BLaER1 treated with 17β-estradiol and CSF1 and Interleukin-3, amounts not matched to agents 10 nM and 100 nM (cell line): ENCODE results near the gene KCNA2.
A peak's percentile ranks its signal among the peaks of the same experiment; 100 is the strongest.

ENCODE experiments used
- H3K27ac ChIP-seq, 11 experiments: shearing (Covaris generic); formaldehyde crosslinking; 2 replicates each; pipeline ENCODE4 v1.8.1; 2022
- H3K27me3 ChIP-seq, 11 experiments: shearing (Covaris generic); formaldehyde crosslinking; 2 replicates each; pipeline ENCODE4 v1.8.1; 2022
- H3K36me3 ChIP-seq, 11 experiments: shearing (Covaris generic); formaldehyde crosslinking; 2 replicates each; pipeline ENCODE4 v1.8.1; 2022
- H3K4me1 ChIP-seq, 10 experiments: shearing (Covaris generic); formaldehyde crosslinking; 2 replicates each; pipeline ENCODE4 v1.8.1; 2022
- H3K4me2 ChIP-seq, 11 experiments: shearing (Covaris generic); formaldehyde crosslinking; 2 replicates each; pipeline ENCODE4 v1.8.1; 2022
- H3K4me3 ChIP-seq, 10 experiments: shearing (Covaris generic); formaldehyde crosslinking; 2 replicates each; pipeline ENCODE4 v1.8.1; 2022
- H3K9ac ChIP-seq, 11 experiments: shearing (Covaris generic); formaldehyde crosslinking; 2 replicates each; pipeline ENCODE4 v1.8.1; 2022
- H3K9me3 ChIP-seq, 11 experiments: shearing (Covaris generic); formaldehyde crosslinking; replicated peaks in 1 of 11; 2 replicates each; pipeline ENCODE4 v1.8.1; 2022
- H4K20me1 ChIP-seq, 11 experiments: shearing (Covaris generic); formaldehyde crosslinking; 2 replicates each; pipeline ENCODE4 v1.8.1; 2022
- Cebpa-rat ChIP-seq, 11 experiments: shearing (Covaris generic); IDR thresholded peaks; 2 replicates each; pipeline ENCODE4 v1.8.1; 2022

Gene KCNA2

GRCh38 chr1:110610696-110611286 is 4.6 kb upstream of the KCNA2 start:
- TF ChIP-seq Cebpa-rat (IDR thresholded peaks at IDR 0.05): no peak
- no peak overlapping the region for H3K4me3 ChIP-seq
- H3K36me3 ChIP-seq: no peaks in the 10 kb centered on the region
- no peak overlapping the region for H3K27ac ChIP-seq
- H3K27me3 ChIP-seq: peaks cover 43 to 49% (median 46%) of the 10 kb centered on the region in 11 experiments
- no peaks in the 10 kb centered on the region for H3K9me3 ChIP-seq
- peaks cover 0 to 36% (median 28%) of the 10 kb centered on the region in 11 experiments; a peak in 16 of 22 replicates for H4K20me1 ChIP-seq
- no peak overlapping the region for H3K9ac ChIP-seq
- peaks cover 9 to 47% (median 40%) of the 10 kb centered on the region in 10 experiments; a peak in 18 of 20 replicates for H3K4me1 ChIP-seq
- H3K4me2 ChIP-seq: peak overlapping the region in 10 of 11 experiments; percentile 3 to 81 (median 66); a peak in 20 of 22 replicates

- Histone ChIP-seq H3K9ac (no peak overlapping the region), H3K27me3 (peaks cover 50 to 57% (median 53%) of the 10 kb centered on the region in 11 experiments), H3K36me3 (no peaks in the 10 kb centered on the region), H3K4me1 (peaks cover 10 to 46% (median 40%) of the 10 kb centered on the region in 10 experiments; a peak in 17 of 20 replicates), H3K9me3 (no peaks in the 10 kb centered on the region), H3K4me2 (peak overlapping the region in 10 of 11 experiments; percentile 3 to 81 (median 66); a peak in 19 of 22 replicates), H3K4me3 (no peak overlapping the region), H4K20me1 (peaks cover 0 to 43% (median 35%) of the 10 kb centered on the region in 11 experiments; a peak in 16 of 22 replicates), H3K27ac (no peak overlapping the region)
- no peak for TF ChIP-seq Cebpa-rat (IDR thresholded peaks at IDR 0.05)
Observed at GRCh38 chr1:110610084-110610483, 3.9 kb upstream of the KCNA2 start.

GRCh38 chr1:110608247-110608646 is 2.1 kb upstream of the KCNA2 start:
- Histone ChIP-seq H3K27ac (no peak overlapping the region), H3K4me3 (no peak overlapping the region), H3K9ac (no peak overlapping the region), H3K9me3 (no peaks in the 10 kb centered on the region), H3K4me1 (peaks cover 10 to 46% (median 40%) of the 10 kb centered on the region in 10 experiments; a peak in 17 of 20 replicates), H3K4me2 (no peak overlapping the region), H3K27me3 (peaks cover 60 to 74% (median 68%) of the 10 kb centered on the region in 11 experiments), H4K20me1 (peaks cover 0 to 44% (median 36%) of the 10 kb centered on the region in 11 experiments; a peak in 16 of 22 replicates), H3K36me3 (no peaks in the 10 kb centered on the region)
- no peak for TF ChIP-seq Cebpa-rat (IDR thresholded peaks at IDR 0.05)

GRCh38 chr1:110607536-110608230 is 1.5 kb upstream of the KCNA2 start:
- TF ChIP-seq Cebpa-rat (IDR thresholded peaks at IDR 0.05): no peak
- Histone ChIP-seq H3K4me3 (peak overlapping the region; percentile 58 to 75 (median 64); a peak in 18 of 20 replicates), H3K9ac (peak overlapping the region in 2 of 11 experiments; percentile 53 to 63; a peak in 2 of 22 replicates), H3K4me1 (peaks cover 10 to 46% (median 40%) of the 10 kb centered on the region in 10 experiments; a peak in 17 of 20 replicates), H4K20me1 (peaks cover 0 to 44% (median 36%) of the 10 kb centered on the region in 11 experiments; a peak in 16 of 22 replicates), H3K27ac (no peak overlapping the region), H3K4me2 (peak overlapping the region; percentile 87 to 100 (median 99)), H3K9me3 (no peaks in the 10 kb centered on the region), H3K36me3 (no peaks in the 10 kb centered on the region), H3K27me3 (peaks cover 60 to 76% (median 68%) of the 10 kb centered on the region in 11 experiments)

- Histone ChIP-seq H4K20me1 (peaks cover 0 to 44% (median 36%) of the 10 kb centered on the region in 11 experiments; a peak in 16 of 22 replicates), H3K27ac (no peak overlapping the region), H3K9ac (peak overlapping the region; percentile 37 to 68 (median 53)), H3K4me3 (peak overlapping the region; percentile 58 to 75 (median 64)), H3K4me2 (peak overlapping the region; percentile 87 to 100 (median 99)), H3K4me1 (peaks cover 10 to 46% (median 40%) of the 10 kb centered on the region in 10 experiments; a peak in 17 of 20 replicates), H3K27me3 (peaks cover 60 to 76% (median 68%) of the 10 kb centered on the region in 11 experiments), H3K36me3 (no peaks in the 10 kb centered on the region), H3K9me3 (no peaks in the 10 kb centered on the region)
- no peak for TF ChIP-seq Cebpa-rat (IDR thresholded peaks at IDR 0.05)
Observed at GRCh38 chr1:110606657-110607535, 738 bp upstream of the KCNA2 start.

GRCh38 chr1:110605446-110605845 is 712 bp downstream of the KCNA2 start:
- H3K9ac ChIP-seq: no peak overlapping the region
- peak overlapping the region in 5 of 10 experiments; percentile 62 to 69 (median 64); a peak in 4 of 20 replicates for H3K4me3 ChIP-seq
- no peaks in the 10 kb centered on the region for H3K9me3 ChIP-seq
- peaks cover 10 to 37% (median 32%) of the 10 kb centered on the region in 10 experiments; a peak in 17 of 20 replicates for H3K4me1 ChIP-seq
- no peak overlapping the region for H3K27ac ChIP-seq
- H3K4me2 ChIP-seq: peak overlapping the region in 10 of 11 experiments; percentile 87 to 100 (median 99); a peak in 19 of 22 replicates
- peaks cover 60 to 74% (median 68%) of the 10 kb centered on the region in 11 experiments for H3K27me3 ChIP-seq
- TF ChIP-seq Cebpa-rat (IDR thresholded peaks at IDR 0.05): no peak
- peaks cover 0 to 44% (median 36%) of the 10 kb centered on the region in 11 experiments; a peak in 16 of 22 replicates for H4K20me1 ChIP-seq
- no peaks in the 10 kb centered on the region for H3K36me3 ChIP-seq

GRCh38 chr1:110604586-110605148 is 1.5 kb downstream of the KCNA2 start:
- Histone ChIP-seq H4K20me1 (peaks cover 0 to 44% (median 35%) of the 10 kb centered on the region in 11 experiments; a peak in 16 of 22 replicates), H3K27me3 (peaks cover 55 to 66% (median 62%) of the 10 kb centered on the region in 11 experiments)
- no peak for TF ChIP-seq Cebpa-rat (IDR thresholded peaks at IDR 0.05)

GRCh38 chr1:110603058-110603457 is 3.1 kb downstream of the KCNA2 start:
- Histone ChIP-seq H3K27ac (no peak overlapping the region), H3K9me3 (no peaks in the 10 kb centered on the region), H3K4me2 (no peak overlapping the region), H3K4me3 (no peak overlapping the region), H3K9ac (no peak overlapping the region), H3K4me1 (peaks cover 6 to 24% (median 19%) of the 10 kb centered on the region in 10 experiments; a peak in 17 of 20 replicates), H4K20me1 (peaks cover 0 to 35% (median 28%) of the 10 kb centered on the region in 11 experiments; a peak in 16 of 22 replicates), H3K27me3 (peaks cover 39 to 50% (median 46%) of the 10 kb centered on the region in 11 experiments), H3K36me3 (no peaks in the 10 kb centered on the region)
- no peak for TF ChIP-seq Cebpa-rat (IDR thresholded peaks at IDR 0.05)

More at GRCh38 chr1:110604586-110605148, 1.5 kb downstream of the KCNA2 start:
- Histone ChIP-seq H3K9me3 (no peaks in the 10 kb centered on the region), H3K9ac (no peak overlapping the region), H3K27ac (no peak overlapping the region), H3K4me3 (no peak overlapping the region), H3K4me2 (no peak overlapping the region), H3K4me1 (peaks cover 7 to 29% (median 24%) of the 10 kb centered on the region in 10 experiments; a peak in 17 of 20 replicates), H3K36me3 (no peaks in the 10 kb centered on the region)
